HUES64 (cell line): ENCODE results near the gene CPTP.
A peak's percentile ranks its signal among the peaks of the same experiment; 100 is the strongest.
"Not testable (repeated sequence)": the region's sequence is repeated elsewhere in the genome, so short reads cannot be mapped to it uniquely, and the experiment has no call there.

Experiments
- H3K27ac ChIP-seq: 2 replicates; pipeline ENCODE4 v1.7.0; 2013; ENCODE audit warnings: low read depth, low read length, inconsistent platforms
- H3K27me3 ChIP-seq: 2 replicates; pipeline ENCODE4 v1.6.1; 2013; ENCODE audit warnings: mild to moderate bottlenecking, low read length; ENCODE audit not compliant: insufficient read depth
- H3K36me3 ChIP-seq: 2 replicates; pipeline ENCODE4 v1.6.1; 2013; ENCODE audit warnings: mild to moderate bottlenecking, low read length; ENCODE audit not compliant: insufficient read depth
- H3K4me1 ChIP-seq: 2 replicates; pipeline ENCODE4 v1.6.1; 2013; ENCODE audit warnings: mild to moderate bottlenecking, low read length, moderate library complexity; ENCODE audit not compliant: insufficient read depth
- H3K4me3 ChIP-seq: 2 replicates; pipeline ENCODE4 v1.5.1; 2013; ENCODE audit warnings: mild to moderate bottlenecking, low read length, moderate library complexity
- H3K9ac ChIP-seq: 2 replicates; pipeline ENCODE4 v1.6.1; 2013; ENCODE audit warnings: mild to moderate bottlenecking, low read depth, low read length
- H3K9me3 ChIP-seq: 2 replicates; pipeline ENCODE4 v1.6.1; 2013; ENCODE audit warnings: low read depth, low read length; ENCODE audit not compliant: insufficient read depth
- WGBS: fragments of 150-250, 120-280 bp; methylation state at CpG from one replicate; pipeline ENCODE4 v1.1.7; 2013; ENCODE audit warnings: missing lambda C conversion rate; 5-methylcytosine and 5-hydroxymethylcytosine counted together

The CPTP gene

GRCh38 chr1:1316199-1316598 lies 8.4 kb upstream of the CPTP start:
- not testable (repeated sequence) for H3K4me3 ChIP-seq, H3K9me3 ChIP-seq, H3K27ac ChIP-seq, H3K9ac ChIP-seq, H3K27me3 ChIP-seq
- whole genome bisulfite sequencing, result 91% methylated on average over 8 of the region's 8 CpGs
- peaks cover 65% of the 10 kb centered on the region for H3K36me3 ChIP-seq
- peaks cover 11% of the 10 kb centered on the region for H3K4me1 ChIP-seq

- 94% methylated on average over 6 of the region's 6 CpGs for WGBS
- Histone ChIP-seq H3K36me3 (peaks cover 55% of the 10 kb centered on the region), H3K27me3 (no peaks in the 10 kb centered on the region), H3K4me3 (no peak overlapping the region), H3K27ac (no peak overlapping the region), H3K9me3 (no peaks in the 10 kb centered on the region), H3K4me1 (peaks cover 11% of the 10 kb centered on the region), H3K9ac (no peak overlapping the region)
Observed at GRCh38 chr1:1317420-1317819, 7.2 kb upstream of the CPTP start.

- Histone ChIP-seq H3K9me3 (no peaks in the 10 kb centered on the region), H3K36me3 (peaks cover 47% of the 10 kb centered on the region), H3K4me3 (no peak overlapping the region), H3K27me3 (no peaks in the 10 kb centered on the region), H3K4me1 (peaks cover 11% of the 10 kb centered on the region), H3K27ac (no peak overlapping the region), H3K9ac (no peak overlapping the region)
- WGBS, result 92% methylated on average over 9 of the region's 9 CpGs
Observed at GRCh38 chr1:1318131-1318652, 6.4 kb upstream of the CPTP start.

GRCh38 chr1:1318777-1319645 lies 5.6 kb upstream of the CPTP start:
- H3K27me3 ChIP-seq, result no peaks in the 10 kb centered on the region
- WGBS, result 92% methylated on average over 36 of the region's 36 CpGs
- H3K9me3 ChIP-seq, result no peaks in the 10 kb centered on the region
- H3K4me1 ChIP-seq, result peaks cover 11% of the 10 kb centered on the region
- H3K36me3 ChIP-seq, result peaks cover 39% of the 10 kb centered on the region
- no peak overlapping the region for H3K27ac ChIP-seq
- no peak overlapping the region for H3K9ac ChIP-seq
- no peak overlapping the region for H3K4me3 ChIP-seq

GRCh38 chr1:1319646-1319941 lies 5.0 kb upstream of the CPTP start:
- no peaks in the 10 kb centered on the region for H3K27me3 ChIP-seq
- WGBS, result 95% methylated on average over 13 of the region's 13 CpGs
- H3K36me3 ChIP-seq, result peaks cover 33% of the 10 kb centered on the region

GRCh38 chr1:1320666-1321448 lies 3.7 kb upstream of the CPTP start:
- Histone ChIP-seq H3K9ac (no peak overlapping the region), H3K27ac (no peak overlapping the region), H3K27me3 (no peaks in the 10 kb centered on the region), H3K36me3 (peaks cover 30% of the 10 kb centered on the region), H3K4me3 (no peak overlapping the region), H3K4me1 (peaks cover 11% of the 10 kb centered on the region), H3K9me3 (no peaks in the 10 kb centered on the region)
- 94% methylated on average over 23 of the region's 23 CpGs for WGBS

More at GRCh38 chr1:1319646-1319941, 5.0 kb upstream of the CPTP start:
- peaks cover 11% of the 10 kb centered on the region for H3K4me1 ChIP-seq
- no peaks in the 10 kb centered on the region for H3K9me3 ChIP-seq
- H3K4me3 ChIP-seq, result no peak overlapping the region
- H3K9ac ChIP-seq, result no peak overlapping the region
- H3K27ac ChIP-seq, result no peak overlapping the region

- H3K4me3 ChIP-seq, result no peak overlapping the region
- H3K27me3 ChIP-seq, result no peaks in the 10 kb centered on the region
- 90% methylated on average over 8 of the region's 8 CpGs for WGBS
- no peaks in the 10 kb centered on the region for H3K9me3 ChIP-seq
- H3K27ac ChIP-seq, result no peak overlapping the region
- H3K9ac ChIP-seq, result no peak overlapping the region
- peaks cover 30% of the 10 kb centered on the region for H3K36me3 ChIP-seq
- H3K4me1 ChIP-seq, result peaks cover 10% of the 10 kb centered on the region; the same call in 1 of the 2 replicates
Observed at GRCh38 chr1:1321477-1321876, 3.1 kb upstream of the CPTP start.

GRCh38 chr1:1322418-1322817 lies 2.2 kb upstream of the CPTP start:
- WGBS, result 88% methylated on average over 8 of the region's 14 CpGs
- Histone ChIP-seq H3K27ac (no peak overlapping the region), H3K9ac (no peak overlapping the region), H3K4me3 (no peak overlapping the region), H3K36me3 (peaks cover 27% of the 10 kb centered on the region), H3K4me1 (peaks cover 10% of the 10 kb centered on the region; the same call in 1 of the 2 replicates), H3K9me3 (no peaks in the 10 kb centered on the region), H3K27me3 (no peaks in the 10 kb centered on the region)

- Histone ChIP-seq H3K4me1 (peaks cover 10% of the 10 kb centered on the region; the same call in 1 of the 2 replicates), H3K9ac (no peak overlapping the region), H3K9me3 (no peaks in the 10 kb centered on the region), H3K4me3 (no peak overlapping the region), H3K36me3 (peaks cover 23% of the 10 kb centered on the region), H3K27ac (no peak overlapping the region), H3K27me3 (no peaks in the 10 kb centered on the region)
- WGBS, result 94% methylated on average over 10 of the region's 10 CpGs
Observed at GRCh38 chr1:1322952-1323351, 1.6 kb upstream of the CPTP start.

- H3K4me3 ChIP-seq, result peak overlapping the region; percentile 99
- H3K27me3 ChIP-seq, result no peaks in the 10 kb centered on the region
- peak overlapping the region; percentile 67; the same call in 1 of the 2 replicates for H3K27ac ChIP-seq
- peak overlapping the region; percentile 93 for H3K9ac ChIP-seq
- peaks cover 12% of the 10 kb centered on the region for H3K36me3 ChIP-seq
- H3K4me1 ChIP-seq, result peaks cover 5% of the 10 kb centered on the region; the same call in 1 of the 2 replicates
- H3K9me3 ChIP-seq, result no peaks in the 10 kb centered on the region
- WGBS, result under 1% methylated on average over 40 of the region's 41 CpGs
Observed at GRCh38 chr1:1324084-1324523, 498 bp upstream of the CPTP start.
